ENCODE results near the gene EHMT1. TPM values are rescaled to one million over a fixed set of nuclear protein-coding genes. Genes with fewer than 3 reads are reported as not detected.
A peak's percentile ranks its signal among the peaks of the same experiment; 100 is the strongest.

Gene EHMT1
- total and polyA plus RNA-seq, 9 of the 15 experiments (the other 6 are each of a cell fraction or from before 2014, with no cell fraction given), result 2.2 to 76.0 (median 36.4) TPM

GRCh38 chr9:137678202-137678601 is 59.4 kb downstream of the EHMT1 start:
- peaks cover 8% of the 10 kb centered on the region for H4K20me1 ChIP-seq (replicated peaks; ENCODE audit: control insufficient read depth, insufficient read depth, low read length)
- FAIRE-seq, result no peak
- in situ Hi-C loops (cut with MboI) (no loop called here), intact Hi-C loops (cut with micrococcal nuclease) (loop anchor here (10.0 kb wide), 2 partner anchors 93 to 123 kb away; partner anchors contain the start of genes MRPL41 and PNPLA7)
- H3K9me1 ChIP-seq (ENCODE audit: control insufficient read depth, insufficient read depth, low read length), result no peaks in the 10 kb centered on the region
- TF ChIP-seq BRD4 (IDR thresholded peaks at IDR 0.05) (no peak), CEBPB (tag; IDR thresholded peaks at IDR 0.05) (peak; percentile 48; the same call in 1 of the 2 replicates)
- H3K27ac ChIP-seq (ENCODE audit: extremely low read depth, low read depth, low read length), result no peak overlapping the region
- WGBS (ENCODE audit: insufficient coverage, low coverage, missing lambda C conversion rate), result 91% methylated on average over 12 of the region's 12 CpGs
- BruUV-seq (replicated peaks), result no TSS peak
- H3K4me1 ChIP-seq (replicated peaks in 1 of 2; ENCODE audit: control insufficient read depth in 2 of 2, insufficient read depth in 2 of 2, low read length in 2 of 2), result peaks cover 25 to 50% of the 10 kb centered on the region in 2 experiments
- no peak overlapping the region for H3K4me3 ChIP-seq
- ATAC-seq, result no peak
- no peak overlapping the region for H2AFZ ChIP-seq (ENCODE audit: low read depth, low read length)
- peaks cover 83% of the 10 kb centered on the region for H3K79me2 ChIP-seq (ENCODE audit: control insufficient read depth, insufficient read depth, low read length)
- no peaks in the 10 kb centered on the region for H3K9me3 ChIP-seq (replicated peaks; ENCODE audit: control insufficient read depth, insufficient read depth, low read depth, low read length)
- H3K9ac ChIP-seq (ENCODE audit: insufficient read depth in 1 of 2, low read depth in 2 of 2, low read length in 2 of 2), result no peak overlapping the region
- POLR2A ChIA-PET, result no interaction called here
- H3K36me3 ChIP-seq (ENCODE audit: control insufficient read depth, insufficient read depth, low read length), result peaks cover 15% of the 10 kb centered on the region; the same call in 2 of the 3 replicates
- no peaks in the 10 kb centered on the region for H3K27me3 ChIP-seq (ENCODE audit: control insufficient read depth in 2 of 2, insufficient read depth in 2 of 2, low read length in 2 of 2)
- CTCF ChIA-PET (ENCODE audit: low intra/inter-chr PET ratio), result no interaction called here
- DNase-seq (ENCODE audit: extremely low read depth in 1 of 4, low spot score in 3 of 4), result no peak
- H3K4me2 ChIP-seq (ENCODE audit: insufficient read depth, low read length), result no peak overlapping the region

DNA sequence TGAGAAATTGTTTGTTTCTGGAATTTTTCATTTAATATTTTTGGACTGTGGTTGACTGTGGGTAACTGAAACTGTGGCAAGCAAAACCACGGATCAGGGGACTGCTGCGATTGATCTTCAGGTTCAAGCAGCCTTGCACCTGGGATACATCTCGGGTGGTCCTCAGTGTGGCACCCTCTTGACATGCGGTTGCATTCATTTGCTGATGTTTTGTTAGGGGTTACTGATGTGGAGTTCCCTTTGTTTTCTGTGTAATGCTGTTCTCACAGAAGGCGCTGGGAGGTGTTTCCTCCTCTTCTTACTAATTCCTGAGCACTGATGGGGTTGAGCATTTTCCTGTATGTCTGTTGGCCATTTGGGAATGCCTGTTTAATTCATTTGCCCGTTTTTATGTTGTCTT is 60.4 kb downstream of the EHMT1 start:
- CTCF ChIA-PET (ENCODE audit: low intra/inter-chr PET ratio), result no interaction called here

More for the DNA sequence above, 60.4 kb downstream of the EHMT1 start:
- Histone ChIP-seq H3K36me3 (ENCODE audit: control insufficient read depth, insufficient read depth, low read length) (peaks cover 15% of the 10 kb centered on the region; the same call in 2 of the 3 replicates), H3K4me1 (replicated peaks in 1 of 2; ENCODE audit: control insufficient read depth in 2 of 2, insufficient read depth in 2 of 2, low read length in 2 of 2) (peaks cover 25 to 40% of the 10 kb centered on the region in 2 experiments), H3K27ac (ENCODE audit: extremely low read depth, low read depth, low read length) (no peak overlapping the region), H3K4me2 (ENCODE audit: insufficient read depth, low read length) (no peak overlapping the region), H2AFZ (ENCODE audit: low read depth, low read length) (no peak overlapping the region), H4K20me1 (replicated peaks; ENCODE audit: control insufficient read depth, insufficient read depth, low read length) (peaks cover 8% of the 10 kb centered on the region), H3K4me3 (no peak overlapping the region), H3K27me3 (ENCODE audit: control insufficient read depth in 2 of 2, insufficient read depth in 2 of 2, low read length in 2 of 2) (no peaks in the 10 kb centered on the region), H3K9me3 (replicated peaks; ENCODE audit: control insufficient read depth, insufficient read depth, low read depth, low read length) (no peaks in the 10 kb centered on the region), H3K9me1 (ENCODE audit: control insufficient read depth, insufficient read depth, low read length) (no peaks in the 10 kb centered on the region), H3K79me2 (ENCODE audit: control insufficient read depth, insufficient read depth, low read length) (peaks cover 83% of the 10 kb centered on the region), H3K9ac (ENCODE audit: insufficient read depth in 1 of 2, low read depth in 2 of 2, low read length in 2 of 2) (no peak overlapping the region)
- DNase-seq (ENCODE audit: extremely low read depth in 1 of 4, low spot score in 3 of 4) (no peak), FAIRE-seq (no peak), ATAC-seq (no peak)
- 69% methylated on average over 6 of the region's 6 CpGs for WGBS (ENCODE audit: insufficient coverage, low coverage, missing lambda C conversion rate)
- no TSS peak for BruUV-seq (replicated peaks)
- POLR2A ChIA-PET, result no interaction called here
- in situ Hi-C loops (cut with MboI), result no loop called here
- TF ChIP-seq HOMEZ (CRISPR knock-in tag; IDR thresholded peaks at IDR 0.05) (no peak), POLR3A (IDR thresholded peaks at IDR 0.05; ENCODE audit: borderline replicate concordance, extremely low read depth, insufficient read depth, insufficient read length) (no peak)
- intact Hi-C loops (cut with micrococcal nuclease), result loop anchor here (10.0 kb wide), 2 partner anchors 94 to 124 kb away; partner anchors contain the start of genes MRPL41 and PNPLA7
